ENCODE measurements around the gene OSBPL2. TPM values are rescaled to one million over a fixed set of nuclear protein-coding genes. Genes with fewer than 3 reads are reported as not detected.

Gene OSBPL2
- total RNA-seq, 1 experiment from 2014 or later, result 26.3 TPM

GRCh38 chr20:62215020-62215990 lies 23.0 kb upstream of the OSBPL2 start:
- DNase-seq (ENCODE audit: low spot score), result no peak
- Histone ChIP-seq H3K4me1 (ENCODE audit: insufficient read depth, low read length, poor library complexity, severe bottlenecking) (peaks cover under 1% of the 10 kb centered on the region), H3K36me3 (ENCODE audit: insufficient read depth, low read length, poor library complexity, severe bottlenecking) (no peaks in the 10 kb centered on the region), H3K27me3 (replicated peaks; ENCODE audit: insufficient read depth, low read depth, low read length, poor library complexity) (peaks cover 59% of the 10 kb centered on the region), H3K27ac (ENCODE audit: low read depth, low read length, poor library complexity, severe bottlenecking) (no peak overlapping the region), H3K4me3 (ENCODE audit: low read depth, low read length, poor library complexity, severe bottlenecking) (no peak overlapping the region), H3K9me3 (ENCODE audit: low read depth, low read length, poor library complexity, severe bottlenecking) (no peaks in the 10 kb centered on the region)
- intact Hi-C loops (cut with micrococcal nuclease; ENCODE audit: unreplicated experiment), result no loop called here
- CTCF ChIA-PET, result no interaction called here
- POLR2A ChIA-PET (ENCODE audit: low non-redundant PET), result no interaction called here
- TF ChIP-seq CTCF (conservative IDR thresholded peaks at IDR 0.05; ENCODE audit: low read depth, low read length), result no peak
- BruUV-seq (replicated peaks), result no TSS peak

- Histone ChIP-seq H3K36me3 (ENCODE audit: insufficient read depth, low read length, poor library complexity, severe bottlenecking) (no peaks in the 10 kb centered on the region), H3K4me3 (ENCODE audit: low read depth, low read length, poor library complexity, severe bottlenecking) (no peak overlapping the region), H3K9me3 (ENCODE audit: low read depth, low read length, poor library complexity, severe bottlenecking) (no peaks in the 10 kb centered on the region), H3K4me1 (ENCODE audit: insufficient read depth, low read length, poor library complexity, severe bottlenecking) (peaks cover 5% of the 10 kb centered on the region), H3K27me3 (replicated peaks; ENCODE audit: insufficient read depth, low read depth, low read length, poor library complexity) (peaks cover 67% of the 10 kb centered on the region), H3K27ac (ENCODE audit: low read depth, low read length, poor library complexity, severe bottlenecking) (no peak overlapping the region)
- BruUV-seq (replicated peaks), result no TSS peak
- intact Hi-C loops (cut with micrococcal nuclease; ENCODE audit: unreplicated experiment), result no loop called here
- no peak for DNase-seq (ENCODE audit: low spot score)
- TF ChIP-seq CTCF (conservative IDR thresholded peaks at IDR 0.05; ENCODE audit: low read depth, low read length), result no peak
- TF ChIP-seq EZH2 (IDR thresholded peaks at IDR 0.05; ENCODE audit: borderline replicate concordance, low read depth, low read length, poor library complexity, severe bottlenecking), result no peak
- POLR2A ChIA-PET (ENCODE audit: low non-redundant PET), result no interaction called here
- CTCF ChIA-PET, result no interaction called here
Observed at GRCh38 chr20:62215991-62216635, 22.2 kb upstream of the OSBPL2 start.

DNA sequence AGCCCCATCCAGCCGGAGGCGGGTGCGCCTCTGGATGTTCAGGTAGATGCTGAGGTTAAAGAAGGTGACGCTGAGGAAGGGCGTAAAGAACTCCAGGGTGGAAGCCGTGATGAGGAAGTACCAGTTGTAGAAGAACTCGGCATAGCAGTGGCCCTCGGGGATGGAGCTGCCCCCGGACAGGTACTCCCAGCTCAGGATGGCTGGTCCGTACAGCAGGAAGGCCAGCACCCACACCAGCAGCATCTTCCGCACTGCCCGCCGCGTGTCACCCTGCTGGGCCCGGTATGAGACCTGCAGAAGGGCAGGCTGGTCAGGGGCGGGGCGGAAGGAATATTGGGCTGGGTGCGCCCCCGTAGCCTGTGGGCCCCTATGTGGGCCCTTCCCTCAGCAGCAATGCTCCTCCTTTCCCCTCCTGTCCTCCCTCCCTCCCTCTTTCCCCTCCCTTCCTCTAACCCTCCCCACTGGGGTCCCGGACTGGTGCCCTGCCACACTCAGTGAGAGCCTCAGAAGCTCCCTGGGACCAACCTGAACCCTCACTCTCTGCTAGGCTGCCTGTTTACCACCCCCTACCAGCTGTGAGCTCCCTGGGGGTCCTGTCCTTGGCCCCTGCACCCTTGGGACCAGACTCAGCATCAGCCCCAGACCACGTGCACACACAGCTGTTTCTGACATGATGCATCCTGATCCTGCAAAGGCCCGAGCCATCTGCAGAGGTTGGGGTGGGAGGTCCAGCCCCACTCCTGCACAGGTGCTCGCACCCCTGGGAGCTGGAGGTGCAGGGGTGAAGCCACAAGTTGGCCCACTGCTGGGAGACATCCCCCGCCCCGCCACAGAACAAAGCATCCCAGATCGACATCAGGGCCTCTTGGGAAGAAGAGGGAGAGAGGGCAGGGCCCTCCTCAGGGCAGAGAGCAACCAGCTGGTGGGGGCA lies 21.4 kb upstream of the OSBPL2 start:
- ChIA-PET POLR2A (ENCODE audit: low non-redundant PET) (no interaction called here), CTCF (no interaction called here)
- no TSS peak for BruUV-seq (replicated peaks)
- intact Hi-C loops (cut with micrococcal nuclease; ENCODE audit: unreplicated experiment), result no loop called here
- H3K27me3 ChIP-seq (replicated peaks; ENCODE audit: insufficient read depth, low read depth, low read length, poor library complexity), result peaks cover 75% of the 10 kb centered on the region
- no peaks in the 10 kb centered on the region for H3K36me3 ChIP-seq (ENCODE audit: insufficient read depth, low read length, poor library complexity, severe bottlenecking)
- peaks cover 5% of the 10 kb centered on the region for H3K4me1 ChIP-seq (ENCODE audit: insufficient read depth, low read length, poor library complexity, severe bottlenecking)
- no peaks in the 10 kb centered on the region for H3K9me3 ChIP-seq (ENCODE audit: low read depth, low read length, poor library complexity, severe bottlenecking)
- no peak for TF ChIP-seq CTCF (conservative IDR thresholded peaks at IDR 0.05; ENCODE audit: low read depth, low read length)
- TF ChIP-seq EZH2 (IDR thresholded peaks at IDR 0.05; ENCODE audit: borderline replicate concordance, low read depth, low read length, poor library complexity, severe bottlenecking), result no peak
- DNase-seq (ENCODE audit: low spot score), result no peak
- H3K27ac ChIP-seq (ENCODE audit: low read depth, low read length, poor library complexity, severe bottlenecking), result no peak overlapping the region
- H3K4me3 ChIP-seq (ENCODE audit: low read depth, low read length, poor library complexity, severe bottlenecking), result no peak overlapping the region
